Esophagus muscularis mucosa (tissue), 4 donors: Measurements from ENCODE around the gene RAB39B. TPM values are rescaled to one million over a fixed set of nuclear protein-coding genes. Genes with fewer than 3 reads are reported as not detected.

ENCODE experiments used
- DNase-seq: peaks from one replicate; pipeline ENCODE4 v3.0.0-alpha.2; 2017; ENCODE audit errors: extremely low spot score
- H3K27ac ChIP-seq, 4 donors: fragments of 200-600 bp; sonication (generic); replicated peaks in 1 of 4; 1 replicate in 3 of 4; 2 replicates in 1 of 4; pipeline ENCODE4 v1.5.1; 2016 to 2019; ENCODE audit warnings: mild to moderate bottlenecking in 1 of 4
- H3K27me3 ChIP-seq, 4 donors: fragments of 200-600 bp; sonication (generic); one replicate each; pipeline versions ENCODE4 v1.5.1 to v1.6.0; 2016 to 2019
- H3K36me3 ChIP-seq, 4 donors: fragments of 200-600 bp; sonication (generic); one replicate each; pipeline ENCODE4 v1.5.1; 2016 to 2019
- H3K4me1 ChIP-seq, 4 donors: fragments of 200-600 bp; sonication (generic); one replicate each; pipeline ENCODE4 v1.5.1; 2016 to 2019
- H3K4me3 ChIP-seq, 4 donors: fragments of 200-600 bp; sonication (generic); 1 replicate in 2 of 4; 2 replicates in 2 of 4; pipeline ENCODE4 v1.5.1; 2016 to 2019; ENCODE audit warnings: mild to moderate bottlenecking in 4 of 4, moderate library complexity in 1 of 4
- H3K9me3 ChIP-seq, 4 donors: fragments of 200-600 bp; sonication (generic); 1 replicate in 3 of 4; 2 replicates in 1 of 4; pipeline ENCODE4 v1.5.1; 2016 to 2019
- EP300 ChIP-seq: sonication (generic); formaldehyde crosslinking; IDR thresholded peaks from one replicate; pipeline ENCODE4 v1.6.1; 2017; ENCODE audit warnings: antibody characterized with exemption
- POLR2A ChIP-seq: fragments of 450-650 bp; IDR thresholded peaks from one replicate; pipeline ENCODE4 v1.6.1; 2017; ENCODE audit warnings: antibody characterized with exemption, moderate library complexity, mild to moderate bottlenecking, low read depth
- POLR2AphosphoS5 ChIP-seq, 2 donors: sonication (generic); formaldehyde crosslinking; IDR thresholded peaks; one replicate each; pipeline ENCODE4 v1.6.1; 2017; ENCODE audit warnings: antibody characterized with exemption in 2 of 2
- WGBS: methylation state at CpG from one replicate; pipeline ENCODE4 v1.1.5; 2018; 5-methylcytosine and 5-hydroxymethylcytosine counted together
- intact Hi-C: fragments of 100-400 bp; cut with DNase I; formaldehyde crosslinking; loops from one replicate; pipeline ENCODE4 v1.15.1; 2023
- small RNA-seq, 3 donors: library from RNA; depleted of rRNA; stranded (forward); fragments of <200 nt; gene quantifications; one replicate each; pipeline ENCODE3, GENCODE V24; 2016
- total RNA-seq, 4 donors: library from RNA; depleted of rRNA; stranded (reverse); fragments of >200 nt; gene quantifications; one replicate each; pipeline versions ENCODE4 v1.1.0 to v1.2.1, GENCODE V29; 2016
- TF ChIP-seq, protein P1 (sequence below), 3 experiments: fragments of 200-600 bp in 2 of 3; fragments of 450-650 bp in 1 of 3; sonication (generic) in 2 of 3; IDR thresholded peaks; one replicate each; pipeline ENCODE4 v1.5.1; 2017 to 2019; ENCODE audit warnings: antibody characterized with exemption in 3 of 3, mild to moderate bottlenecking in 2 of 3, moderate library complexity in 1 of 3

Gene RAB39B
- total RNA-seq, 4 donors from 2014 or later, result 0.50 to 0.98 (median 0.84) TPM; not detected in 1

GRCh38 chrX:155216179-155216939 lies 47.9 kb downstream of the RAB39B start, which contains the start of gene VBP1:
Gene VBP1, plus strand, starts transcription at chrX:155216460. Its CDS starts 23 bp downstream, at chrX:155216483.
- Histone ChIP-seq H3K4me1 (peaks cover 14 to 24% (median 21%) of the 10 kb centered on the region in 4 donors), H3K9me3 (no peaks in the 10 kb centered on the region), H3K27ac (peak within 1 kb of the TSS; percentile 88 to 93 (median 91)), H3K4me3 (peak within 1 kb of the TSS; percentile 65 to 83 (median 76)), H3K27me3 (no peaks in the 10 kb centered on the region), H3K36me3 (peaks cover 0 to 11% (median 0%) of the 10 kb centered on the region in 4 donors)
- peak; percentile 61 to 65 for TF ChIP-seq POLR2AphosphoS5 (IDR thresholded peaks at IDR 0.05)
- TF ChIP-seq, protein P1, sequence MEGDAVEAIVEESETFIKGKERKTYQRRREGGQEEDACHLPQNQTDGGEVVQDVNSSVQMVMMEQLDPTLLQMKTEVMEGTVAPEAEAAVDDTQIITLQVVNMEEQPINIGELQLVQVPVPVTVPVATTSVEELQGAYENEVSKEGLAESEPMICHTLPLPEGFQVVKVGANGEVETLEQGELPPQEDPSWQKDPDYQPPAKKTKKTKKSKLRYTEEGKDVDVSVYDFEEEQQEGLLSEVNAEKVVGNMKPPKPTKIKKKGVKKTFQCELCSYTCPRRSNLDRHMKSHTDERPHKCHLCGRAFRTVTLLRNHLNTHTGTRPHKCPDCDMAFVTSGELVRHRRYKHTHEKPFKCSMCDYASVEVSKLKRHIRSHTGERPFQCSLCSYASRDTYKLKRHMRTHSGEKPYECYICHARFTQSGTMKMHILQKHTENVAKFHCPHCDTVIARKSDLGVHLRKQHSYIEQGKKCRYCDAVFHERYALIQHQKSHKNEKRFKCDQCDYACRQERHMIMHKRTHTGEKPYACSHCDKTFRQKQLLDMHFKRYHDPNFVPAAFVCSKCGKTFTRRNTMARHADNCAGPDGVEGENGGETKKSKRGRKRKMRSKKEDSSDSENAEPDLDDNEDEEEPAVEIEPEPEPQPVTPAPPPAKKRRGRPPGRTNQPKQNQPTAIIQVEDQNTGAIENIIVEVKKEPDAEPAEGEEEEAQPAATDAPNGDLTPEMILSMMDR (IDR thresholded peaks at IDR 0.05), result peak in 2 of 3 experiments; percentile 35 to 58
- no peak for TF ChIP-seq EP300
- TF ChIP-seq POLR2A, result no peak
- WGBS, result 43% methylated on average over 45 of the region's 53 CpGs
- intact Hi-C loops, result loop anchor here (5.0 to 10.0 kb wide), 2 partner anchors 122 to 666 kb away; partner anchors contain the start of gene VAMP7
- DNase-seq, result peak; percentile 95

DNA sequence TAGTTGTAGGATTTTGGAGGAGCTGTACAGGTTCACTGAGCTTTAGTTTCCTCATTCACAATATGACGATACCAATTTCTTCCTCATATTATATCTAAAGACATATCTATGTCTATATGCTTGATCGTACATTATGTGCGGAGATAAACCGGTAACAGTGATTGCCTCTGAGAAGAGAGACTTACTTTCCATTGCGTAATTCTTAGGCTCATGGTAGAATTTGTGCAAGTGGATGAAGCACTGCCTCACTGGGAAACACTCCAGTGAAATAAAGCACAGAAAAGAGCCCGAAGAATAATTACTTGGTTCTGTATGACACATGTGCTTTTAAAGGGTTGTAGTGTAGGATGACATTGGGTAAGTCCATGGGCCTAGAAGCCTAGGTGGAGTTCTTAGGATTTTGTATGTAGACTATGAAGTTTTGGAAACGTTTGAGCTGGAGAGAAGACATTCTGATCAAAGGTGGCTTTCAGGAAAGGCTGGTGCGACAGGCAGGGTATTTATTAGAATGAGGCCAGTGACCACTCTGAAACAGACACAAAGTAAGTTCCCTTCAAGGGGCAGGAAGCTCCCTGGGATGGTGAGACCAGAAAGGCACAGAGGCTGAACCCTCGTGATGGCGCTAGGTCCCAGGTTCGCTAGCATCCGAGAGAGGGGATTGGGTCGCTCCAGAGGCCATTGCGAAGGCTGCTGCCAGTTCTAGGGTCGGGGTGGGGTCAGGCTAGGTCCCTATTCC lies 48.7 kb downstream of the RAB39B start:
- H3K9me3 ChIP-seq, result no peaks in the 10 kb centered on the region
- 67% methylated on average over 13 of the region's 15 CpGs for WGBS
- peaks cover 0 to 4% (median 0%) of the 10 kb centered on the region in 4 donors for H3K36me3 ChIP-seq
- DNase-seq, result no peak
- peaks cover 14 to 24% (median 21%) of the 10 kb centered on the region in 4 donors for H3K4me1 ChIP-seq
- TF ChIP-seq POLR2AphosphoS5 (IDR thresholded peaks at IDR 0.05) (no peak), EP300 (no peak), POLR2A (no peak)
- TF ChIP-seq, protein P1 (IDR thresholded peaks at IDR 0.05), result no peak
- peak overlapping the region; percentile 65 to 83 (median 76) for H3K4me3 ChIP-seq
- peak overlapping the region; percentile 88 to 93 (median 91) for H3K27ac ChIP-seq
- H3K27me3 ChIP-seq, result no peaks in the 10 kb centered on the region
- intact Hi-C loops, result loop anchor here (5.0 to 10.0 kb wide), 2 partner anchors 121 to 667 kb away; partner anchors contain the start of gene VAMP7

DNA sequence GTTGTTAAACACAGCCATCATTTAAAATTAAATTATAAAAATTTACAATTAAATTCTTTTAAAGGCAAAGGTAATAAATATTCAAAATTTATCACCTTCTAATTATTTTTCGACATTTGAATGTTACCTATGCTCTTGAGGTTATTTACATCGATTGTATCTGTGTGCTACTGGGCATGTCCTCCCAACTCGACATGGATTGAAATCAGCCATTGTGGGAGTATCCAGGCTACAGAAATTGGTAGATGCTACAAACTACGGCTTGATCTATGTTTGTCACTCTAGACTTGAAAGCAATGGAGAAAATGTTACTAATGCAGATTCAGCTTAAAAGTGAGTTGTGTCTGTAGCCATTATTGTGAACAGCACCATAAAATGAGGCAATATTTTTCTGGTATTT lies 50.6 kb downstream of the RAB39B start:
- no peak overlapping the region for H3K27ac ChIP-seq
- TF ChIP-seq POLR2AphosphoS5 (IDR thresholded peaks at IDR 0.05) (no peak), POLR2A (no peak), EP300 (no peak)
- TF ChIP-seq, protein P1 (IDR thresholded peaks at IDR 0.05), result no peak
- 73% methylated on average over 4 of the region's 4 CpGs for WGBS
- intact Hi-C loops, result loop anchor here (10.0 kb wide), 1 partner anchor 119 kb away; no protein-coding TSS in a partner anchor
- DNase-seq, result no peak
- H3K36me3 ChIP-seq, result no peaks in the 10 kb centered on the region
- H3K4me1 ChIP-seq, result peaks cover 14 to 24% (median 20%) of the 10 kb centered on the region in 4 donors
- no peaks in the 10 kb centered on the region for H3K9me3 ChIP-seq
- H3K4me3 ChIP-seq, result no peak overlapping the region
- H3K27me3 ChIP-seq, result no peaks in the 10 kb centered on the region

DNA sequence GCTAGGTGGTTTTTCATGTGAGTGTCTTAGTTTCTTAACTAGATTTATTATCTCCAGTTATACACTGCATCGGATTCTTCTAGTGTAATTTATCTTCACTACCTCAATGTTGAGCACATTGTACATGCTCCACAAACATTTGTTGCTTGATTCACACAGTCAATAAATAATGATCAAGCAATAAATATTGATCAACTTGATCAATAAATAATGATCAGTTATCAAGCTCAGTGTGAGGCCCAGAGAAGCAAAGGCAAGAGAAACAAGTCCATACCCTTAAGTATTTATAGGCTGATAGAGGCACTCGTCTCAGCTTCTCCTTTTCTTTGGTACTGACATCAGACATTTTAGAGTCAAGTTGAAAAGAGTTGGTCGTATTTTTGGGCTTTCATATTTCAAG lies 53.1 kb downstream of the RAB39B start:
- intact Hi-C loops, result loop anchor here (10.0 kb wide), 1 partner anchor 116 kb away; no protein-coding TSS in a partner anchor
- no peak overlapping the region for H3K4me3 ChIP-seq
- no peaks in the 10 kb centered on the region for H3K36me3 ChIP-seq
- no peaks in the 10 kb centered on the region for H3K9me3 ChIP-seq
- H3K4me1 ChIP-seq, result peaks cover 0 to 8% (median 2%) of the 10 kb centered on the region in 4 donors
- WGBS, result 53% methylated on average over 3 of the region's 3 CpGs
- TF ChIP-seq, protein P1 (IDR thresholded peaks at IDR 0.05), result no peak
- TF ChIP-seq POLR2AphosphoS5 (IDR thresholded peaks at IDR 0.05) (no peak), POLR2A (no peak), EP300 (no peak)
- no peak for DNase-seq
- no peak overlapping the region for H3K27ac ChIP-seq
- no peaks in the 10 kb centered on the region for H3K27me3 ChIP-seq

Small RNA genes within 50 kb of the gene (small RNA-seq; reads per million reads assigned to genes)
- gene AC234781.4, result 0 reads per million in 3 donors

Other genes starting within 250 kb of the RAB39B start
- 10 to 100 TPM; 17.0 to 30.0 (median 22.3) TPM for gene F8, start 241.8 kb downstream of the RAB39B start, total RNA-seq
- 10 to 100 TPM; 73.8 to 98.2 (median 95.9) TPM for gene FUNDC2, start 237.6 kb downstream of the RAB39B start, total RNA-seq
- 10 to 100 TPM; 28.0 to 36.3 (median 32.9) TPM for gene CMC4, start 193.4 kb downstream of the RAB39B start, total RNA-seq
- 1 to 10 TPM; 2.5 to 4.4 (median 4.2) TPM for gene MTCP1, start 193.4 kb downstream of the RAB39B start, total RNA-seq
- gene BRCC3, start 193.0 kb downstream of the RAB39B start, total RNA-seq, result 10 to 100 TPM; 10.9 to 18.8 (median 16.8) TPM
- gene VBP1, start 48.0 kb downstream of the RAB39B start, total RNA-seq, result 10 to 100 TPM; 26.5 to 41.5 (median 37.7) TPM
- 10 to 100 TPM; 12.0 to 17.1 (median 12.8) TPM for gene CLIC2, start 70.1 kb upstream of the RAB39B start, total RNA-seq
- not detected for gene F8A2, start 117.6 kb upstream of the RAB39B start, total RNA-seq
- gene F8A3, start 194.1 kb upstream of the RAB39B start, total RNA-seq, result 10 to 100 TPM in 2 of 4 donors, 1 to 10 TPM in 2; 6.6 to 25.3 (median 16.9) TPM